HG02970 (cell line): ENCODE data around the gene TERC.
"Not testable (repeated sequence)": the region's sequence is repeated elsewhere in the genome, so short reads cannot be mapped to it uniquely, and the experiment has no call there.

Experiments used
- ATAC-seq: cut with Tn5 transposase; IDR thresholded peaks from one replicate; pipeline ENCODE4 v1.9.1; 2021; ENCODE audit warnings: mild to moderate bottlenecking, moderate library complexity, moderate number of reproducible peaks; ENCODE audit not compliant: unreplicated experiment, low FRiP score

TERC gene

GRCh38 chr3:169772305-169772896 is 7.5 kb upstream of the TERC start:
- peak; percentile 16 for ATAC-seq

DNA sequence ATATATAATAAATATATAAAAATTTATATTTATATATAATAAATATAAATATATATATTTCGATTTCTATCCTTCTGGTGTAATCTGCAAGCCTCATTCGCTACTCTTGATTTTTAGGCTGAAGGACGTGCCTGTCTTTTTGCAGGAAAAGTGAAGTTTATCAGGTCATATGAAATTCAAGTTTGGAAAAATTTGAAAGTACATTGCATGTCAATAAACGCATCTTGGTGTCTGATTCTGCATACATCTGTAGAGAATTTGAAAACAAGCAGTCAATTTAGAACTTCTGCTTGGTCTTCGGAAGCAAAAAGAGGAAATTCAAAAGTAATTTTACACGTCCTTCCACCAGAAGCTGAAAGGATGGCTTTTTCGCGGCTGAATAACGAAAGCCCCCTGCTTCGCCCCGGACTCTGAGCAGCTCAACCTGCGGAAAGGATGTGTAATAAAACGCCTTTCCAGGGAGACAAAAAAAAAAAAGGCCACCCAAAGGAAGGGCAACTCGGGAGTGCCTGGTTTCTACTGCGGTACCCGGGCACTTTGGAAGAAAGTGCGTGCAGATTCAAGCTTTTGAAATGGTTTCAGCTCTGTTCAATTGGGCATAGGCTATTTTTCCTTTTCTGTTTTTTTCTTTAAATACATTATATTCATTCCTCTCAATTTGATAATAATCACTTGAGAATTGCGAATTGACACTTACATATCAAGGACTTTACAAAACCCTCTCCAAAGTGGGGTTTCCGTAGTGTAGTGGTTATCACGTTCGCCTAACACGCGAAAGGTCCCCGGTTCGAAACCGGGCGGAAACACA is 6.8 kb upstream of the TERC start:
- no peak for ATAC-seq

DNA sequence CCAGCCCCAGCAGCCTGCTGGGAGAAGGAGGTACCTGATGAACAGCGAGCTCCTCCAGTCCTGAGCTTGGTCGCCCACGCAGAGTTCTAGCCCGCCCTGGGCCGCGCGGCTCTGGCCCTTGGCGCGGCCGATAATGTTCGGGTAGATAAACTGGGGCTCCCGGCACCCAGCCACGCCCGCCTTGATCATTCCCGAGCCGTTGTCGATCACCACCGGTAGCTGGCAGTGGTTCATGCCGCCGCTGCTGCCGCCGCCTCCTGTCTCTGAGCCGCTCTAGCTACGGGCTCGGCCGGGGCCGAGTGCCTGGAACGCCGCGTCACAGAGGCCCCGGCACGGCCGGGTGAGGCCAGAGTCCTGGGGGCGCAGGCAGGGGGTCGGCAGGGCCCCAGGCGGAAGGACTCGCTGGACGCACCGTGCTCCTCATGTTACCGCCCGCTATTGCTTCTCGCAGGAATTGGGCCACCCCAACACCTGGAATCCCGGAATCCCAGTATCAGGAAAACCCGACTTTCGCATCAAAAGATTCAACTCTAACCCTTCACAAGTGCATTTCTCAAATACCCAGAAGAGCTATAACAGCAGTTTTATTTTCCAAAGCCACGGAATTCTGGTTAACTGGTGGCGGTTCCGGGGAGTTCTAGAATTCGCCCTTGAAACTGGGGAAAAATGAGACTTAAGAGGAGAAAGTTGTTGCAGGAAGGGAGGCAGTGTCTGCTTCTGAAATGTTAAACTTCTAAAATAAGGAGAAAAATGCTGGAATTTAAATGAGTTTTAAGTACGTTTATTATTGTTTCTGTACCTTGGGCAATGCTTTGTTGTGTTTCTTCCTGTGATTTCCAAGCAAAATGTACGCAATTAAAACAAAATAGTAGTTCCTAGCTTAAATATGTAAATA is 4.7 kb upstream of the TERC start, which contains the start of gene ACTRT3:
ACTRT3 (minus strand) TSS at position 275 of the 895 bp plus-strand sequence; CDS start at position 234, 41 bp downstream.
- ATAC-seq = no peak

GRCh38 chr3:169764312-169764881 is 463 bp downstream of the TERC start:
- ATAC-seq = peak; percentile 15

- ATAC-seq = no peak
Observed at GRCh38 chr3:169760479-169760878, 4.4 kb downstream of the TERC start.

GRCh38 chr3:169759256-169759655 is 5.6 kb downstream of the TERC start:
- ATAC-seq = peak; percentile 52

DNA sequence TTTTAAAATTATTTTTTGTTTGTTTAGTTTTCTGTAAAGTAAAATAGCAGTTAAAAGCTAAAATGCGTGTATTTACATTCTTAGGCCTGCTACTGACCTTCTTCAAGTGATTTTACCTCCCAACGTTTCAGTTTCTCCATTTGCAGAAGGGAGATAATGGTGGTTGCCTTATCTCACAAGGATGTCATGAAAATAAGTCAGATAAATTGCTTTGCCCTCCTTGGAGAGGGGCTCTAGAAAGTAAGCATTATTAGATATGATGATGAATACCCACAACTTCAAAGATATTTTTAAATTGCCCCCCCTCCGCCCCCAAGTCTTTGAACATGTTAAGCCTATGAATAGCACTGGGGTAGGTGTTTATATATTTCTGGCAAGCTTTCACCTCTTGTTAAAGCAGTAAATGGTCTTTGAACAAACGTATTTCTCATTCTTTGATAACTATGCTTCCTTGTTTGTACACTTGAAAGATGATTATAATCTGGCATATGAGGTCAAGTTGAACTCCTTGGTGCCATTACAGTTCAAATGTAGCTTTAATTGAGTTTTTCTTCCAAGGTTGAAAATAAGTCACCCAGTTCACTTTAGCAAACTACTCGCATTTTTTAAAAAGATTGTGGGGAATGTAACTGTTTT is 6.4 kb downstream of the TERC start:
- ATAC-seq = no peak

DNA sequence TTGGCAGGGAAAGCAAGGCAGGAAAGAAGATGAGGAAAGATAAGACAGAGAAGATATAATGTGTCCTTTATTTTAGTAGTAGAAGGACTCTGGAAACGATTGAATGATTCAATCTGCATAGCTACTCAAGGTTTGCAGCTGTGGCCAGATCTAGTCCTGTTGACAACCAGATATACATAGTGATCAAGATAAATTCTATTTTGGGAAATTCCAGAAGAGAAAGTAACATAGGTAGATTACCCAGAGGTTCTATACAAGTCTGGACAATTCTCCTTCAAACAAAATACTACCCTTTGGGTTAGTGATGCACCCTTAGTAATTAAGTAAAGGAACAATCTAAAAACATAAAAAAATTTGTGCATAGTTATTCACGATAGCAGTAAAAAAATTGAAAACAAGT is 9.4 kb downstream of the TERC start:
- no peak for ATAC-seq

- ATAC-seq = no peak
Observed at GRCh38 chr3:169754711-169755110, 10.1 kb downstream of the TERC start.

DNA sequence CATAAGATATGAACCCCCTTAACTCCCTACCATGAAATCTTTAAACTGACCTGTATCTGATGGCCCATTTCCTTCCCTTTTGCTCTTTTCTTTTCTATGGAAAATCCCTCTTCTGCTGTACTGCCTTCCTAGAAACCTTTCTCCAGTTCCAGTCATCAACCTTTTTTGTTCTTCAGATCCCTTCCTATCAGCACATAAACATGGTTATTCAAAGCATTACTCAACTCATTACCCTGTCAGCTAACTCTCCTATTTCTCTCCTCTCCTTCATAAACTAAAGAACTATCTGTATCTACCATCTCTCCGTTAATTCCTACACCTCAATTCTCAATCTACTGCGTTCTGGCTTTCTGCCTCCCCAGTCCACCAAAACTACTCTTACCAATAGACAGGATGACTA is 13.0 kb downstream of the TERC start:
- ATAC-seq = no peak

DNA sequence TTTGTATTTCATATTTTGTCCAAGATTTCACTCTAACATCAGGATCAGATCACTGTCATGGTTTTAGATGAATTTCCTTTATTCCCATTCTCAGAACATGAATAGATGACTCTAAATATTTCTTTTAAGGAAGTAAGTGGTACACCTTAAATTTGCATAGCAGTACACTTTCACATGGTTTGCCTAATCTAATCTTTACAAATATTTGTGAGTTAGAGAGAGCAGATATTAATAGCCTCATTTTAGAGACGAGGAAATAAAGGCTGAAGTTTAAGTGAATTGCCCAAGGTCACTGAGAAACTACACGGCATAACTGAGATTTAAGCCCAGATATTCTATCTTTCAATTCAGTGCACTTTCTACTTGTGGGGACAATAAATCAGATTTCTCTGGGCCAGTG is 14.2 kb downstream of the TERC start:
- no peak for ATAC-seq

- no peak for ATAC-seq
Observed at GRCh38 chr3:169748670-169749069, 16.2 kb downstream of the TERC start.

GRCh38 chr3:169746924-169747323 is 17.9 kb downstream of the TERC start:
- ATAC-seq = no peak

DNA sequence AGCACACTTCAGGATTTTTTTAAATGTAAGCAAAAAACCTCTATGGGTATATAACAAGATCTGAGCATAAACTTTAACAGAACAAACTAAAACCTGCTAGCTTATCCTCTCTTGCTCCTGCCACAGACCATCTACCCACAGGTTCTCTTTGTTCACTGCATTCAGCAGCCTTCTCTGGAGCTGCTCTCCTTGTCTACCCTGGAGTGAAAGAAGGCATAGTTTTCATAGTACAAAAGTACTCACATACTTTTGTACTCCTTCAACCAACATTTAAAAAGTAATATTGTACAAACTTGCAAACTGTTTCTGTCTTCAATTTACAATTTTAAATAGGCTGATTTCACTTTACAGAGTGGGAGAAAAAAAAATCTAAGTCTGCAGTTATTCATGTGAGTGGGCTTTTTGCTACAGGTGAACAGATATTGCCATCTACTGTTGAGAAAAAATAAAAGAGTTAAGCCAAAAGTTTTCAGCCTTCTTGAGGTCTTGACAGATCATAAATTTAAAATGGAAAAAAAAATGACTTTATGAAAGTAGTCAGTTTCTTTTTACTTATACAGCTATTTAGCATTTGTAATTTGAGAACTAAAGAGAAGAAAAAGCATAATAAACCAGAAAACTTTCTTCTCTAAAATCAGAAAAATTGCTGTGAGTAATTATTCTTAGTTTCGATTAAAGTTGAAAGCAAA is 20.4 kb downstream of the TERC start:
- ATAC-seq = no peak

DNA sequence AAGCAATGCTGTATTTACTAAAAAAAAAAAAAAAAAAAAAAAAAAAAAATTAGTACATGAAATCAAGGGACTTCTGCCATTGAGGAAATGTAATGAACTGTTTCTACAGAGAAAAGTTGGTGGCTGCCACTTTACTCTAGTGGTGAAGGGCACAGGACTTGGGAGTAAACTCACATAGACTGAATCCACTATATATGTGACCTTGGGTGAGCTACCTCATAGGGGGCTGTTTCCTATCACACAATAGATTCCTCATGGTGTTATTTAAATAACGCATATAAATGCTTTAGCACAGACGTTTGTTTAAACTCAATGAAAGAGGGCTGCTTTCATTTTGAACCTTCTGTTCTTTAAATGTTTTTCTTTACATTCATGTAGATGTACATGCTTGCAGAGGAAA is 25.8 kb downstream of the TERC start:
- ATAC-seq = no peak

GRCh38 chr3:169731857-169732256 is 33.0 kb downstream of the TERC start:
- ATAC-seq = not testable (repeated sequence)

DNA sequence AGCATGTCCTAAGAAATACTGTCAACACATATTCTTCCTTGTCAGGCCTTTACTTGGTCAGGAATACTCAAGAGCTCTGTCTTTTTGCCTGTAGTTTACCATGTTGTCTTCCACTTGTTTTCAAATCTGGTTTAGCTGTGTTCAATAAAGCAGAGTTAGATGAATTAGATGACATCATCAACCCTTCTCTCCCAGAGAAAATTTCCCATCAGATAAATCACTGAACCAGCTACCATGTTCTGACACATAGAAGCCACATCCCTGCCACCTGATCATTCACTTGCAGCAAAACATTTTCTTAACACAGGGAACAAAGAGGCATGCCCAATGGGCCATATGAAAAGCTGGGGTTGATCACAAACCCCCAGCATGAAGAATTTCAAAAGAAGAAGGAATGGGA is 42.1 kb downstream of the TERC start:
- no peak for ATAC-seq

GRCh38 chr3:169718415-169718814 is 46.4 kb downstream of the TERC start:
- not testable (repeated sequence) for ATAC-seq
